Activated CD4-positive, alpha-beta T cell treated with anti-CD3 and anti-CD28 coated beads, Interleukin-2, Interleukin-6, amounts not matched to agents 100 ng/mL and 50 ng/mL, durations not matched to agents 16 hours and 8 hours (primary cell): ENCODE measurements around the gene DSCAML1.
A peak's percentile ranks its signal among the peaks of the same experiment; 100 is the strongest.

Experiments
- DNase-seq: peaks from one replicate; pipeline ENCODE4 v3.0.0-alpha.2; 2020

DSCAML1 gene

GRCh38 chr11:117433717-117434116 is 363.3 kb downstream of the DSCAML1 start:
- no peak for DNase-seq

- DNase-seq: no peak
Observed at GRCh38 chr11:117431436-117431835, 365.6 kb downstream of the DSCAML1 start.

DNA sequence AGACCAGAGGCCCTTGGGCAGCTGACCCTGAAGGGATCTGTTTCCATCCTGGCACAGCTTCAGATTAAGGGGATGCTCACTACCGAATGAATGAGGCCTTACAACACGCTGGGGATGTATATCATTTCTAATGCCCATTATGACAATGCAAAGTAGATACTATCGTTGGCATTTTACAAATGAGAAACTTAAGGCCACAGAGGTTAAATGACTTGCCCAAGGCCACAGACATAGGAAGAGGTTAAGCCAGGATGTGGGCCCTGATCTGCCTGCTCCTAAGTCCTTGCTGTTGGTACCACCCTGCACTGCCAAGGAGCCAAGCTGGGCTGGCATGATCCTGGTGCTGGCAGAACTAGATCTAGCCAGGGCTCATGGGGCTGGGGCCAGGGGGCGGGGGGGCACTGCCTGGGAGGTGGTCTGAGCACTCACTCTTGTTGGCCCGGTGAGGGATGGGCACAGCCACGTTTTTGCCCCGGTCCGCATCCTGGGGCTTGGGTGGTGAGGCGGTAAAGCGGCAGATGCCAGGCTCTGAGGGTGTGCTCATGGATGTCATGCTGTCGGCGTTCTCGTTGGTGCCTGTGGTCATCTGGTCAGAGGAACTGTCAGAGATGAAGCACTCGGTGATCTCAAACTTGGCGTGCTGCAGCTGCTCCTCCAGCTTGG is 366.6 kb downstream of the DSCAML1 start:
- DNase-seq: no peak

- DNase-seq: no peak
Observed at GRCh38 chr11:117428856-117429229, 368.2 kb downstream of the DSCAML1 start.

DNA sequence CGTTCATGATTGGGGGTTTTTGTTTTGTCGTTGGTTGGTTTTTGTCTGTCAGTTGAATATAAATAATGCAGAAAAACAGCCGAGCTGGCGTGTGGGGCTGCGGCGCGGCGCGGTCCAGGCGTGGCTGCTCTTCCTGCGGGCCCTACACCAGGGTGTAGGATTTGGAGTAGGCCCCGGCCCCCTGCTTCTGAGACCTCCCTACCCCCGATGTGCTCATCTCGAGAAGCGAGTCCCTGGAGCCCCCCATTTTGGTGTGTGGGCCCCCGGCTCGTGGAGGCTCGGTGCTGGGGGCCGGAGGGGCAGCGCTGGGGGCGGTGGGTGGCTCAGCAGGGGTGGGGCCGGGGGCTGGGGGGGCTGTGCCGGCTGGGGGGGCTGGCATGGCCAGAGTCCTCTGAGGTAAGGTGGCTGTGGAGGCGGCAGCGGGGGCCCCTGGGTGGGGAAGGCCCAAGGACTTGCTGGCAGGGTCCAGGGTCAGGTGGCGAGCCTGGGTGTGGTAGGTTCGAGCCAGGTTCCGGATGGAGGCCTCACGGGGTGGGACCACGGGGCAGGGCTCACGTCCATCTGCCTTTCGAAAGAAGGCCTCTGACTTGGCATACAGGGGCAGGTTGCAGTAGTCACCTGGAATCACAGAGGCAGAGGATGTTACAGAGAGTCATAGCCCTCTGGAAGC is 368.7 kb downstream of the DSCAML1 start:
- no peak for DNase-seq

DNA sequence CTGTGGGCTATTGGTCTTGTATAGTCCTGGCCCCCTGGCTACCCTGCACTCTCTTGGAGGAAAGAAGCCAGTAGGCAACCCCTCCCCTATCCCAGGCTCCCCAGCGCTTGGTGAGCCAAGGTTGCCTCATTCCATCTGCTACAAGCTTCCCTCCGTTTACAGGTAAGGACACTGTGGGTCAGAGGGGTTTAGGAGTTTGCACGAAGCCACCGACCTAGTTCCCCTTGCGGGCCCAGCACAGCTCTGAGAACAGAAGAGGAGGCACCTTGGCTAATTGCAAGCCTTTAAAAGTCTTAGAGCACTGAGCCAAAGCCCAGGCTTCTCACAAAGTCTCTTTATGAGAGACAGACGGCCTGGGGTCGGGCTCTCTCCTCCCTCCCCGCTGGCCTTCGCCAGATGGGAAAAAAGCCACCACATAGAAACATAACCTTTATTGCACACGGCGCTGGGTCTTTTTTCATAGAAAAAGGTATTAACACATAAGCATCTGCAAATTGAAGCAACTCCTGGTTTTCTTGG is 369.6 kb downstream of the DSCAML1 start:
- no peak for DNase-seq

DNA sequence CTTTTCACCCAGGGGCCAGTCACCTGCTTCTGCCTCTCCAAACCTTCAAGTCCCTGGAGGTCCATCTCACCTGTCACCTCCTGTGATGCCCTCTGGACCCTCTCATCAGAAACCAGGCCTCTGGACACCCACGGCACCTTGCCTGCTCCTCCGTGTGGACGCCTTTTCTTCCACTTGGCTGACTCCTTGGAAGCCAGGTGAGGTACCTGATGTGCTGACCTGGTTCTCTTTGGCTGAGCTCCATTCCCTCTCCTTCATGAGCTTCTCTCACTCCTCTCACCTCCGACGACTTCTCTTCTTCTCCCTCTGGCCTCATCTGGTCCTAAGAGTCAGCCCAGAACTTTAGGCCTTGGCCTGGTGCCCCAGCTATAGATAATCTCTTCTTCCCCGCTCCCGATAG is 370.1 kb downstream of the DSCAML1 start:
- DNase-seq: no peak

DNA sequence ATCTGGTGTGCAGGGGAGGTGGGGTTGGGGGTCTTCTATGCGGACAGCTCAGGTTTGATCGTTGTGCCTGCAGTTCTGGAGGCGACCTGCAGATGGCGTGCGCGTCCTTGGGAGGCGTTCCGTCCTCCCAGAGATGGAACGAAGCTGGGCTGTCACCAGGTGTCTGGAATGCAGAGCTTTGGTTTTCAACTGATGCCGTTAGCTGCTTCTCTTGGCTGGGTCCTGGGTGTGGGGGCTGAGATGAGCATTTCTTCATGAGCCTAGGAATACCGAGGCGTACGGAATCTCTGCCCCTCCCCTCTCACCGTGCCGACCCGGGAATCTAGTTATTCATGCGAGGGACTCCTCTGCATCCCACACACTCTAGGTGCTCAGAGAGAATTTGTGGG is 370.7 kb downstream of the DSCAML1 start:
- DNase-seq: peak; percentile 77

GRCh38 chr11:117425679-117426296 is 371.2 kb downstream of the DSCAML1 start:
- DNase-seq: no peak

- no peak for DNase-seq
Observed at GRCh38 chr11:117424781-117425180, 372.2 kb downstream of the DSCAML1 start.

DNA sequence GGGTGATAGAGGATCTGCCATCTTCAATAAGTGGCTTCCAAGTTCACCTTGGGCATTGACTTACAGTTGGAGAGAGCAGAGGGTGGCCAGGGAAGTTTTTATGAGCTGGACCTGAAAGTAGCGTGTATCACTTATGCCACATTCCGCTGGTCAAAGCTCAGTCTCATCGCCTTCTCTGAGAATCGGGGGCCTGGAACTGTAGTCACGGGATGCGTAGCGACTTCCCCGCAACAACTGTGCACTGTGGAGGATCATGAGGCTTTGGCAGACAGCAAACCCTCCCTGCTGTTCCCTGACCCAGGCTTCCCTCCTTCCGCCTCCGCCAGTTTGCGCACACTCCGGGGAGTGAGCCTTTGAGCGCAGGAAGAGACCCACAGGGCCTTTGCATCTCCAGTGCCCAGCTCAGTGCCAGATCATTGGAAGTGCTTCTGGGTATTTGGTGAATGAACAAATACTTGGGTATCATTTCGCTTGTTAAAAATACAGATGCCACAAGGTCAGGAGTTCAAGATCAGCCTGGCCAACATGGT is 373.9 kb downstream of the DSCAML1 start:
- DNase-seq: no peak

DNA sequence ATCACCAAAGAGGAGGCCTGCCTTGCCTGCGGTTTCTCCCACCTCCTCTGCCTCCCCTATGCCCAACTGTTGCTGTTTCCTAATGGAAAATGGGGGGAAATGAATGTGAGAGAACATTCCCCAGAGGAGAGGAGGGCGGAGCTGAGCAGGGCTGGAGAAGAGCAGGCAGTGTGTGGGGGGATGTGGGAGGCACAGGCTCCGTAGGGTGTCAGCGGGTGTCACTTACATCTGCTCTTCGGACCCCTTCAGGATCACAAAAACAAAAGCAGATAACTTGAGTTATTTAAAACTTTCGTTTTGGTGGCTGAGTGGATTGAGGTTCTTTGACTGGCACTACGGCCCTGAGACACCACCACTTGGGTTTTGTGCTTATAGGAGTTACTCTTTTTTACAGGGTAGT is 375.5 kb downstream of the DSCAML1 start:
- DNase-seq: no peak

- DNase-seq: no peak
Observed at GRCh38 chr11:117421041-117421440, 376.0 kb downstream of the DSCAML1 start.

- no peak for DNase-seq
Observed at GRCh38 chr11:117420598-117420997, 376.4 kb downstream of the DSCAML1 start.

DNA sequence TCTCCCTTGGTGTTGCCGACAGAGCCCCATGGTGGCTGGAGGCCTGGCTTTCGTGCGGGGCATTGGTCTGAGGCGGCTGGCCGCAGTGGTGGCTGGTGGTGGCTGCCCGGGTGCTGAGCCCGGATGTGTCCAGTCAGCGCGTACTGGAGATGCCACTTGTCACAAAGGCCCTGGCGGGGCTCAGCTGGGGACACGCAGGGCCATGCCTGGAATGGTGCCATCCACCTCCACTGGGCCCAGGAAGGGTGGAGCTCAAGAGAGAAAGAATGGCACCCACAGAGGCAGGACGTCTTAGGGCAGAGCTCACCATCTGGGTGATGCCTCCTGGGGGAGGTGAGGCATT is 376.9 kb downstream of the DSCAML1 start:
- DNase-seq: no peak

DNA sequence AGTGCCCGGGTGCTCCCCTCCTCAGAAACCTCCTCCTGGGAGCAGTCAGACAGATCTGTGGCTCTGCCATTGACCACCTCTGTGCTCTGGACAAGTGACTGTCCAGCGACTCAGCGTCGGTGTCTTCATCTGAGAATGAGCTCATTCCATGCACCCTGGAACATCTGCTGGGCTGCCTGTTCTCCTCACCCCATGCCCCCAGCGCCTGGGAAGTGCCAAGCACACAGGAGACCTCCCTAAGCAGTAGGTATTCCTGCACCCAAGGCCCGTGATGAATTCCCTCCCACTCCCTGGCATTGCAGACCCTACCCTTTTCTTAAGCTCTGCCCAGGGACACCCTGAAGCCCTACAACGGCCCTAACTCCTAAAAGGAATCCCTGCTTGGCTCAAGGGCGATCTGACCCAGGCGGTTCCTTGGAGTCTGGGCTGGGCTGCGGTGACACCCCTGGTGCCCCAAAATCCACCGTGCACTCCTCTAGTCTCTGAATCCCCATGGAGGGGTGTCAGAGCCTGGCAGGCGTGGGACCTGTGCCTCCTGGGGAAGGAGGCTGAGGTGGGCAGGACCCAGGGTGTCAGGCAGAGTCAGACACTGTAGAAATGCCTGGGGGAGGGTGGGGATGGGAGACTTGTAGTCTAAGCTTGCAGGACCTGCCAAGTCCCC is 377.4 kb downstream of the DSCAML1 start:
- DNase-seq: no peak

GRCh38 chr11:117418737-117419481 is 378.1 kb downstream of the DSCAML1 start:
- no peak for DNase-seq

DNA sequence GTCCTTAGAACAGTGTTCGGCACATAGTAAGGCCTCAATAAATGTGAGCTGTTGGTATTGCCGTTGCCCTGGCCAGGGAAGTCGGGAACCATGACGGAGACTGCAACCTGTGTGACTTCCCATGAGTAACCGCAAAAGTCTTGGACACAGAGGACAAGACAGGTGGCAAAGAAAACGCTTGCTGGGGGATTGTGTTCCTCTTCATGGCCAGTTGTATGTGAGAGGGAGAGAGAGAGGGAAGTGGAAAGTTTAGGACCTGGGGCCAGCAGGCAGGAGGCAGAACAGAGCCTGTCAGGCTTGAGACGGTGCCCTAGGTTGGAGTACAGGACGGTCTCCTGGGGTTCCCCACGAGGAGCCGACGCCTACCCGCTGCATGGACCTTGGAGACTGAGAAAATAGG is 379.2 kb downstream of the DSCAML1 start:
- no peak for DNase-seq

DNA sequence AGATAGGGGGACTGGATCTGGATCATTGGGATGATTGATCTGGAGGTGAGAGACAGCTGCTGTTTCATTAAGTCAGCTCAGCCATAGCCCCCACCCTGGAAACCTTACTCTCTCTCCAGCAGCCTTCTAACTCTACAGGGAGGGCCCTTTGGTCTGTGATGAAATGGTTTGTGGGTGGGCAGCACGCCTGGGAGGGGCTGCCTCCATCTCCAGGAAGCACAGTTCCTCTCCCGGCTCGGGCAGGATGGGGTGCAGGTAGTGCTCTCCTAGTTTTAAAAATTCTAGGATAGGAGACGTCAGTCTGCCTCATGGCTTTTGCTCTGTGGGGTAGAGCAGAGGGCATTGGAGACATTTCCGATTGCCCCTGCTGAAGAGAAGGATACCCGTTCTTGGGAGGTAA is 379.7 kb downstream of the DSCAML1 start:
- DNase-seq: no peak

- no peak for DNase-seq
Observed at GRCh38 chr11:117415358-117415896, 381.6 kb downstream of the DSCAML1 start.

GRCh38 chr11:117414724-117415123 is 382.3 kb downstream of the DSCAML1 start:
- DNase-seq: no peak

GRCh38 chr11:117413616-117414015 is 383.4 kb downstream of the DSCAML1 start:
- DNase-seq: no peak
